Erythroblast (primary cell): ENCODE results near the gene GPHN.

Source experiments
- DNase-seq, 2 experiments: peaks; one replicate each; lab custom pipeline; 2025; lab: John Stamatoyannopoulos, UW
- GATA1 ChIP-seq: IDR thresholded peaks from 2 replicates; pipeline ENCODE4 v1.6.1; 2011; ENCODE audit warnings: low read depth, mild to moderate bottlenecking, control low read depth, low read length, moderate library complexity
- POLR2A ChIP-seq: IDR thresholded peaks from 2 replicates; pipeline ENCODE4 v1.6.1; 2011; ENCODE audit warnings: mild to moderate bottlenecking, low read length

The GPHN gene

GRCh38 chr14:66857867-66858266 is 349.9 kb downstream of the GPHN start:
- TF ChIP-seq POLR2A (no peak), GATA1 (no peak)
- no peak for DNase-seq

GRCh38 chr14:66859063-66859671 is 351.2 kb downstream of the GPHN start:
- no peak for TF ChIP-seq POLR2A
- TF ChIP-seq GATA1 = no peak
- DNase-seq = no peak

- TF ChIP-seq POLR2A = no peak
- TF ChIP-seq GATA1 = no peak
- no peak for DNase-seq
Measured at GRCh38 chr14:66881596-66881995, 373.6 kb downstream of the GPHN start.

- no peak for TF ChIP-seq GATA1
- TF ChIP-seq POLR2A = no peak
- no peak for DNase-seq
Measured at GRCh38 chr14:66884149-66884548, 376.2 kb downstream of the GPHN start.

GRCh38 chr14:66900719-66901118 is 392.8 kb downstream of the GPHN start:
- TF ChIP-seq POLR2A (no peak), GATA1 (no peak)
- no peak for DNase-seq

- no peak for DNase-seq
- TF ChIP-seq POLR2A (no peak), GATA1 (no peak)
Measured at GRCh38 chr14:66910311-66910840, 402.4 kb downstream of the GPHN start.

GRCh38 chr14:66916421-66916820 is 408.5 kb downstream of the GPHN start:
- no peak for TF ChIP-seq GATA1
- no peak for TF ChIP-seq POLR2A
- no peak for DNase-seq

- TF ChIP-seq GATA1 = no peak
- TF ChIP-seq POLR2A = no peak
- no peak for DNase-seq
Measured at GRCh38 chr14:66918527-66918926, 410.6 kb downstream of the GPHN start.

GRCh38 chr14:66920196-66920595 is 412.2 kb downstream of the GPHN start:
- TF ChIP-seq GATA1 (no peak), POLR2A (no peak)
- no peak for DNase-seq

- TF ChIP-seq GATA1 (no peak), POLR2A (no peak)
- DNase-seq = no peak
Measured at GRCh38 chr14:66923251-66923650, 415.3 kb downstream of the GPHN start.

- DNase-seq = no peak
- no peak for TF ChIP-seq GATA1
Measured at GRCh38 chr14:66939409-66939808, 431.5 kb downstream of the GPHN start.

GRCh38 chr14:66944872-66945271 is 436.9 kb downstream of the GPHN start:
- peak; percentile 49 to 56 for DNase-seq
- TF ChIP-seq GATA1 (no peak), POLR2A (no peak)

- TF ChIP-seq GATA1 (no peak), POLR2A (no peak)
- no peak for DNase-seq
Measured at GRCh38 chr14:66955159-66955558, 447.2 kb downstream of the GPHN start.

GRCh38 chr14:66959437-66960050 is 451.6 kb downstream of the GPHN start:
- TF ChIP-seq POLR2A (no peak), GATA1 (no peak)
- no peak for DNase-seq

- TF ChIP-seq POLR2A = no peak
- TF ChIP-seq GATA1 = no peak
- DNase-seq = no peak
Measured at GRCh38 chr14:66965831-66966230, 457.9 kb downstream of the GPHN start.

GRCh38 chr14:66972469-66972868 is 464.5 kb downstream of the GPHN start:
- no peak for TF ChIP-seq GATA1
- TF ChIP-seq POLR2A = no peak
- no peak for DNase-seq
